ENCODE data around the gene UBA1.
A peak's percentile ranks its signal among the peaks of the same experiment; 100 is the strongest.

The UBA1 gene

DNA sequence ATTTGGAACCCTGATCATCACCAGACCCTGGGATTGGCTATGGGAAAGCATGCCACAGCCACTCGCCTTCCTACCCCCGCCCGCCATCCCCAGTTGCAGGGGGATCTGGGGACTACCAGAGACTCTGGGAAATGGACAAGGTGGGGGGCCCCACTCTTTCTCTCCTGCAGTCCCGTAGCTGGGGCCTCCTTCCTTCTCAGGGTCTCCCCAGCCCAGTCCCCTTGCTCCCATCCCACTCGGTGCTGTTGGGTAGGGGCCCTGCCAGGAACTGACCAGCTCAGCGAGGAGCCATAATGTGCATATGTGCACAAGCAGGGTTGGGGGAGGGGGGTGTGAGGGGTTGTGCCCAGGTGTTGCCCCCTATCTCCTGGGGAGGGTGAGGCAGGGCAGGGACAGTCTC, 35.8 kb downstream of the UBA1 start:
- no peak for TF ChIP-seq CTCF (conservative IDR thresholded peaks at IDR 0.05; ENCODE audit: low read depth, low read length)
- no peak overlapping the region for H3K4me3 ChIP-seq (ENCODE audit: low read length)
- DNase-seq (ENCODE audit: low read depth) = no peak

GRCh38 chrX:47230136-47230868, 36.7 kb downstream of the UBA1 start:
- H3K4me3 ChIP-seq (ENCODE audit: low read length) = no peak overlapping the region
- DNase-seq (ENCODE audit: low read depth) = no peak
- TF ChIP-seq CTCF (conservative IDR thresholded peaks at IDR 0.05; ENCODE audit: low read depth, low read length) = no peak

DNA sequence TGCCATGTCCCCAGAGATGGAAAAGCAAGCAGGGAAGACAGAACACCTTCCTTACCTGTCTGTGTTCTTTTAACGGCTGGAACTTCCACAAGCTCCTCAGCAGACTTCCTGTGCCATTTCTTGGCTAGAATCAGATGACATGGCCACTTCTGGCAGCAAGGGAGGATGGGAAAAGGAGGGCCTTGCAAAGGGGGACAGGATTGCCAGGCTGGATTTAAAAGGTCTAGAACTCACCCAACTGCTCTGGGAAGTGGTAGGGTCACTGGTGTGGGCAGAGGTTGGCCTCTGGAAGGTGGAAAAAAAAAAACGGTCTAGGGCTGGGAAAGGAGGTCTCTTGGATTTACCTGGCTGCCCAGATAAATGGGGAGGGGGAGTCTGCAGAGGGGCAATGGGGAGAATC, 37.5 kb downstream of the UBA1 start:
- H3K4me3 ChIP-seq (ENCODE audit: low read length) = no peak overlapping the region
- TF ChIP-seq CTCF (conservative IDR thresholded peaks at IDR 0.05; ENCODE audit: low read depth, low read length) = no peak
- DNase-seq (ENCODE audit: low read depth) = no peak

- peak overlapping the region; percentile 72 for H3K4me3 ChIP-seq (ENCODE audit: low read length)
- DNase-seq (ENCODE audit: low read depth) = no peak
- TF ChIP-seq CTCF (conservative IDR thresholded peaks at IDR 0.05; ENCODE audit: low read depth, low read length) = no peak
Measured at GRCh38 chrX:47232197-47232802, 38.7 kb downstream of the UBA1 start.

GRCh38 chrX:47232803-47233332, 39.2 kb downstream of the UBA1 start, which contains the start of gene USP11:
Gene USP11, plus strand, starts transcription at chrX:47233009. Its CDS starts 35 bp downstream, at chrX:47233044.
- no peak for TF ChIP-seq CTCF (conservative IDR thresholded peaks at IDR 0.05; ENCODE audit: low read depth, low read length)
- H3K4me3 ChIP-seq (ENCODE audit: low read length) = peak within 1 kb of the TSS; percentile 72
- DNase-seq (ENCODE audit: low read depth) = no peak

GRCh38 chrX:47233333-47234113, 39.9 kb downstream of the UBA1 start:
- H3K4me3 ChIP-seq (ENCODE audit: low read length) = peak overlapping the region; percentile 72
- DNase-seq (ENCODE audit: low read depth) = peak; percentile 87
- no peak for TF ChIP-seq CTCF (conservative IDR thresholded peaks at IDR 0.05; ENCODE audit: low read depth, low read length)
